SK-N-SH treated with all-trans-retinoic acid at 6 μM for 48 hours (cell line): ENCODE measurements around the gene NBEA.

Experiments
- ATAC-seq: fragments of 200-7000 bp; cut with Tn5 transposase; 3 replicates; pipeline ENCODE4 v1.9.1; 2020; ENCODE audit warnings: mild to moderate bottlenecking, moderate library complexity
- ARNTL ChIP-seq: fragments of 450-650 bp; formaldehyde crosslinking; IDR thresholded peaks from 2 replicates; pipeline ENCODE4 v1.5.0; 2020; ENCODE audit warnings: low read depth, mild to moderate bottlenecking, moderate library complexity, borderline replicate concordance
- BACH2 ChIP-seq: fragments of 250-450 bp; sonication (Bioruptor Pico); IDR thresholded peaks from 2 replicates; pipeline ENCODE4 v1.9.0; 2021; ENCODE audit warnings: mild to moderate bottlenecking, borderline replicate concordance
- CSDC2 ChIP-seq: fragments of 250-450 bp; sonication (Bioruptor Pico); IDR thresholded peaks from 2 replicates; pipeline ENCODE4 v1.5.0; 2020; ENCODE audit warnings: mild to moderate bottlenecking, moderate library complexity
- ESRRG ChIP-seq: fragments of 250-450 bp; sonication (Bioruptor Pico); IDR thresholded peaks from 2 replicates; pipeline ENCODE4 v1.6.1; 2021; ENCODE audit warnings: mild to moderate bottlenecking
- GLIS3 ChIP-seq: fragments of 250-450 bp; sonication (Bioruptor Pico); IDR thresholded peaks from 2 replicates; pipeline ENCODE4 v1.5.0; 2020; ENCODE audit warnings: mild to moderate bottlenecking, moderate library complexity
- ISL1 ChIP-seq: fragments of 250-450 bp; sonication (Bioruptor Pico); IDR thresholded peaks from 2 replicates; pipeline ENCODE4 v2.1.2; 2022; ENCODE audit warnings: mild to moderate bottlenecking, moderate library complexity
- OSR1 ChIP-seq: fragments of 250-450 bp; sonication (Bioruptor Pico); IDR thresholded peaks from 2 replicates; pipeline ENCODE4 v1.8.0; 2022; ENCODE audit warnings: moderate library complexity, mild to moderate bottlenecking, inconsistent platforms
- PPARA ChIP-seq: fragments of 250-450 bp; sonication (Bioruptor Pico); IDR thresholded peaks from 2 replicates; pipeline ENCODE4 v1.5.0; 2020; ENCODE audit warnings: mild to moderate bottlenecking, borderline replicate concordance
- RARB ChIP-seq: fragments of 250-450 bp; sonication (Bioruptor Pico); IDR thresholded peaks from 2 replicates; pipeline ENCODE4 v1.8.0; 2021; ENCODE audit warnings: mild to moderate bottlenecking, moderate library complexity
- SNAI2 ChIP-seq: fragments of 250-450 bp; sonication (Bioruptor Pico); IDR thresholded peaks from 2 replicates; pipeline ENCODE4 v1.5.0; 2020; ENCODE audit warnings: mild to moderate bottlenecking, moderate library complexity
- TCF4 ChIP-seq: fragments of 250-450 bp; sonication (Bioruptor Pico); IDR thresholded peaks from 2 replicates; pipeline ENCODE4 v1.8.0; 2021; ENCODE audit warnings: mild to moderate bottlenecking, moderate library complexity, borderline replicate concordance
- TOX ChIP-seq: fragments of 250-450 bp; sonication (Bioruptor Pico); IDR thresholded peaks from 2 replicates; pipeline ENCODE4 v1.8.0; 2021; ENCODE audit warnings: mild to moderate bottlenecking, moderate library complexity, borderline replicate concordance
- ZC3H10 ChIP-seq: fragments of 250-450 bp; sonication (Bioruptor Pico); IDR thresholded peaks from 2 replicates; pipeline ENCODE4 v1.5.1; 2021; ENCODE audit warnings: mild to moderate bottlenecking, moderate library complexity
- ZFP3 ChIP-seq: fragments of 250-450 bp; sonication (Bioruptor Pico); IDR thresholded peaks from 2 replicates; pipeline ENCODE4 v1.5.0; 2020; ENCODE audit warnings: mild to moderate bottlenecking, moderate library complexity
- ZFP30 ChIP-seq: fragments of 450-650 bp; formaldehyde crosslinking; IDR thresholded peaks from 2 replicates; pipeline ENCODE4 v1.5.0; 2022; ENCODE audit warnings: mild to moderate bottlenecking, moderate library complexity
- ZNF565 ChIP-seq: fragments of 450-650 bp; formaldehyde crosslinking; conservative IDR thresholded peaks from 2 replicates; pipeline ENCODE4 v1.5.0; 2020; ENCODE audit warnings: low read depth, mild to moderate bottlenecking, moderate library complexity
- ZNF8 ChIP-seq: fragments of 450-650 bp; formaldehyde crosslinking; IDR thresholded peaks from 2 replicates; pipeline ENCODE4 v1.5.0; 2020; ENCODE audit warnings: mild to moderate bottlenecking, moderate library complexity
- TF ChIP-seq, protein P1 (sequence below): fragments of 250-450 bp; sonication (Bioruptor Pico); IDR thresholded peaks from 2 replicates; pipeline ENCODE4 v1.8.0; 2020; ENCODE audit warnings: mild to moderate bottlenecking, moderate library complexity, borderline replicate concordance
- TF ChIP-seq, protein P2 (sequence below): fragments of 250-450 bp; sonication (Bioruptor Pico); IDR thresholded peaks from 2 replicates; pipeline ENCODE4 v1.5.1; 2021; ENCODE audit warnings: mild to moderate bottlenecking, moderate library complexity
- TF ChIP-seq, protein P3 (sequence below): fragments of 250-450 bp; sonication (Bioruptor Pico); IDR thresholded peaks from 2 replicates; pipeline ENCODE4 v1.8.0; 2021; ENCODE audit warnings: low read depth, mild to moderate bottlenecking, moderate library complexity, borderline replicate concordance
- TF ChIP-seq, protein P4 (sequence below): fragments of 250-450 bp; sonication (Bioruptor Pico); IDR thresholded peaks from 2 replicates; pipeline ENCODE4 v1.5.0; 2020; ENCODE audit warnings: mild to moderate bottlenecking, moderate library complexity

The NBEA gene

DNA sequence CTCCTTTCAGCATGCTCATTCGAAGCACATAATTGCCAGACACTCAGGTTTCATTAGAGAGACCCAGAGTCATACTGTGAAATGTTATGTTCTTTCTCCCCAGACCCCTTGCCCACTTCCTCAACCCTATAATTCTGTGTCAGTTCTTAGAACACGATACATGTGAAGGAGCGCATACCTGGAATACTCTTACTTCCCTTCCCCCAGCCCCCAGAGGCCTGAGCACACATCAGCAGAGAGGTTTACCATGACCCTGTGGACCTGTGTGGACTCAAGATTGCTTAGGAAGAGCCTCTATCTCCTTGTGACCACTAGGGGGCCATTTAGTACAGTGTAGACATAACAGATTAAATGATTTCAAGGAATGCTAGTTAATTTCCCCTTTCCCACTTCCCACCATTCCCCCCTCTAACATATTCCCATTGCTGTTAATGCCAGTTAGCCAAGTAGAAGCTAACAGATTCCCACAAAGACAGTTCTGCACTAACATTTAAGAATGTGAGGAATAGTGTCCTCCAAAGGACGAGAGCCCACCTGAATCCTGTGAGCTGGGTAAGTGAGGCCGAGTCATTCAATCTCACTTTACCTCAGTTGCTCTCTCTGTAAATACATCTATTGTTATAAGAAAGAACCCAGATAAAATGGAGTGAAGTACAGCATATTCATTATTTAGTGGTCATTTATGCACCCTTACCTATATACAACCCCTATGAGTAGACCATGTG is 688.6 kb downstream of the NBEA start (continued):
- TF ChIP-seq, protein P1, sequence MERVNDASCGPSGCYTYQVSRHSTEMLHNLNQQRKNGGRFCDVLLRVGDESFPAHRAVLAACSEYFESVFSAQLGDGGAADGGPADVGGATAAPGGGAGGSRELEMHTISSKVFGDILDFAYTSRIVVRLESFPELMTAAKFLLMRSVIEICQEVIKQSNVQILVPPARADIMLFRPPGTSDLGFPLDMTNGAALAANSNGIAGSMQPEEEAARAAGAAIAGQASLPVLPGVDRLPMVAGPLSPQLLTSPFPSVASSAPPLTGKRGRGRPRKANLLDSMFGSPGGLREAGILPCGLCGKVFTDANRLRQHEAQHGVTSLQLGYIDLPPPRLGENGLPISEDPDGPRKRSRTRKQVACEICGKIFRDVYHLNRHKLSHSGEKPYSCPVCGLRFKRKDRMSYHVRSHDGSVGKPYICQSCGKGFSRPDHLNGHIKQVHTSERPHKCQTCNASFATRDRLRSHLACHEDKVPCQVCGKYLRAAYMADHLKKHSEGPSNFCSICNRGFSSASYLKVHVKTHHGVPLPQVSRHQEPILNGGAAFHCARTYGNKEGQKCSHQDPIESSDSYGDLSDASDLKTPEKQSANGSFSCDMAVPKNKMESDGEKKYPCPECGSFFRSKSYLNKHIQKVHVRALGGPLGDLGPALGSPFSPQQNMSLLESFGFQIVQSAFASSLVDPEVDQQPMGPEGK (CRISPR knock-in tag) = no peak
- no peak for TF ChIP-seq TCF4 (CRISPR knock-in tag)

DNA sequence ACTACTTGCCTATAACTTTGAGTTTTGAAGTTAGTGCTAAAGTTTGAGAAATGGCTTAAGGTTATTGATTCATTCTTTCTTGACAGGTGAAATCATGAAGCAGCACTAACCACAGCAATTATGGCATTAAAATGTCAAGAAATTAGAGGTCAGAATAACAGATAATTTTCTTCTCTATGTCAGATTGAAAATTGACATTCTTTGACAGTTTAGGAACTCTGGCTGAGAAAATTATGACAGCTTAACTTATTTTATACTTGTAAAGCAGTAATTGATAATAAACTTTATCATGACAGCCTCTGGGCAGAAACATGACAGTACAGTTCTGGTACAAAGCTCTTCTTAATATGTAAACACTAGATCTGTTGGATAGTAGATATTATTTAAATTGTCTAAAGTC is 689.6 kb downstream of the NBEA start:
- no peak for ATAC-seq
- TF ChIP-seq, protein P2, sequence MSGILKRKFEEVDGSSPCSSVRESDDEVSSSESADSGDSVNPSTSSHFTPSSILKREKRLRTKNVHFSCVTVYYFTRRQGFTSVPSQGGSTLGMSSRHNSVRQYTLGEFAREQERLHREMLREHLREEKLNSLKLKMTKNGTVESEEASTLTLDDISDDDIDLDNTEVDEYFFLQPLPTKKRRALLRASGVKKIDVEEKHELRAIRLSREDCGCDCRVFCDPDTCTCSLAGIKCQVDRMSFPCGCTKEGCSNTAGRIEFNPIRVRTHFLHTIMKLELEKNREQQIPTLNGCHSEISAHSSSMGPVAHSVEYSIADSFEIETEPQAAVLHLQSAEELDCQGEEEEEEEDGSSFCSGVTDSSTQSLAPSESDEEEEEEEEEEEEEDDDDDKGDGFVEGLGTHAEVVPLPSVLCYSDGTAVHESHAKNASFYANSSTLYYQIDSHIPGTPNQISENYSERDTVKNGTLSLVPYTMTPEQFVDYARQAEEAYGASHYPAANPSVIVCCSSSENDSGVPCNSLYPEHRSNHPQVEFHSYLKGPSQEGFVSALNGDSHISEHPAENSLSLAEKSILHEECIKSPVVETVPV (CRISPR knock-in tag) = no peak
- TF ChIP-seq BACH2 (CRISPR knock-in tag) (no peak), ARNTL (no peak), ZFP3 (CRISPR knock-in tag) (no peak), RARB (CRISPR knock-in tag) (no peak), GLIS3 (CRISPR knock-in tag) (no peak), OSR1 (no peak), TOX (CRISPR knock-in tag) (no peak), SNAI2 (no peak), ZNF565 (CRISPR knock-in tag) (no peak), PPARA (CRISPR knock-in tag) (no peak), TCF4 (CRISPR knock-in tag) (no peak), ISL1 (no peak), ZC3H10 (CRISPR knock-in tag) (no peak), ESRRG (CRISPR knock-in tag) (no peak), ZFP30 (no peak), ZNF8 (CRISPR knock-in tag) (no peak)
- TF ChIP-seq, protein P3, sequence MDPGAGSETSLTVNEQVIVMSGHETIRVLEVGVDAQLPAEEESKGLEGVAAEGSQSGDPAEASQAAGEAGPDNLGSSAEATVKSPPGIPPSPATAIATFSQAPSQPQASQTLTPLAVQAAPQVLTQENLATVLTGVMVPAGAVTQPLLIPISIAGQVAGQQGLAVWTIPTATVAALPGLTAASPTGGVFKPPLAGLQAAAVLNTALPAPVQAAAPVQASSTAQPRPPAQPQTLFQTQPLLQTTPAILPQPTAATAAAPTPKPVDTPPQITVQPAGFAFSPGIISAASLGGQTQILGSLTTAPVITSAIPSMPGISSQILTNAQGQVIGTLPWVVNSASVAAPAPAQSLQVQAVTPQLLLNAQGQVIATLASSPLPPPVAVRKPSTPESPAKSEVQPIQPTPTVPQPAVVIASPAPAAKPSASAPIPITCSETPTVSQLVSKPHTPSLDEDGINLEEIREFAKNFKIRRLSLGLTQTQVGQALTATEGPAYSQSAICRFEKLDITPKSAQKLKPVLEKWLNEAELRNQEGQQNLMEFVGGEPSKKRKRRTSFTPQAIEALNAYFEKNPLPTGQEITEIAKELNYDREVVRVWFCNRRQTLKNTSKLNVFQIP (CRISPR knock-in tag) = no peak
- TF ChIP-seq, protein P4, sequence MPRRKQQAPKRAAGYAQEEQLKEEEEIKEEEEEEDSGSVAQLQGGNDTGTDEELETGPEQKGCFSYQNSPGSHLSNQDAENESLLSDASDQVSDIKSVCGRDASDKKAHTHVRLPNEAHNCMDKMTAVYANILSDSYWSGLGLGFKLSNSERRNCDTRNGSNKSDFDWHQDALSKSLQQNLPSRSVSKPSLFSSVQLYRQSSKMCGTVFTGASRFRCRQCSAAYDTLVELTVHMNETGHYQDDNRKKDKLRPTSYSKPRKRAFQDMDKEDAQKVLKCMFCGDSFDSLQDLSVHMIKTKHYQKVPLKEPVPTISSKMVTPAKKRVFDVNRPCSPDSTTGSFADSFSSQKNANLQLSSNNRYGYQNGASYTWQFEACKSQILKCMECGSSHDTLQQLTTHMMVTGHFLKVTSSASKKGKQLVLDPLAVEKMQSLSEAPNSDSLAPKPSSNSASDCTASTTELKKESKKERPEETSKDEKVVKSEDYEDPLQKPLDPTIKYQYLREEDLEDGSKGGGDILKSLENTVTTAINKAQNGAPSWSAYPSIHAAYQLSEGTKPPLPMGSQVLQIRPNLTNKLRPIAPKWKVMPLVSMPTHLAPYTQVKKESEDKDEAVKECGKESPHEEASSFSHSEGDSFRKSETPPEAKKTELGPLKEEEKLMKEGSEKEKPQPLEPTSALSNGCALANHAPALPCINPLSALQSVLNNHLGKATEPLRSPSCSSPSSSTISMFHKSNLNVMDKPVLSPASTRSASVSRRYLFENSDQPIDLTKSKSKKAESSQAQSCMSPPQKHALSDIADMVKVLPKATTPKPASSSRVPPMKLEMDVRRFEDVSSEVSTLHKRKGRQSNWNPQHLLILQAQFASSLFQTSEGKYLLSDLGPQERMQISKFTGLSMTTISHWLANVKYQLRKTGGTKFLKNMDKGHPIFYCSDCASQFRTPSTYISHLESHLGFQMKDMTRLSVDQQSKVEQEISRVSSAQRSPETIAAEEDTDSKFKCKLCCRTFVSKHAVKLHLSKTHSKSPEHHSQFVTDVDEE (CRISPR knock-in tag) = no peak

DNA sequence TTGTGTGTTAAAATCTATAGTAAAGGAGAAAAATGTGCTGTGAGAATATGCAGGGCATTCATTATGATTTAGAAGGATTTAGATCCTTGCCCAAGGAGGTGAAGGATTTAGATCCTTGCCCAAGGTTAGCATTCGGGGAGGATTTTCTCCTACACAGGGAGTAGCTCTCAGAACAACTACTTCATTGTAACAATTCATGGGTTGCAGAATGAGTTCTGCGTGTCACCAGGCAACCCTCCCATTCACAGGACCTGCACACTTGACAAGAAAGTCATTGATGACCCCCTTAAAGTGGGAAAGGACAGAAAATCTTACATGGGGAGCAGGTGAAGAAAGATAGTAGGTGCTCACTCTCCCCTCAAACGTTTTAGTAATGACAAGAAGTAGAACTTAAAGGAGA is 701.6 kb downstream of the NBEA start:
- no peak for ATAC-seq
- TF ChIP-seq BACH2 (CRISPR knock-in tag) = no peak
- TF ChIP-seq, protein P3 (CRISPR knock-in tag) = no peak
- no peak for TF ChIP-seq ZC3H10 (CRISPR knock-in tag)
- no peak for TF ChIP-seq ZFP30
- no peak for TF ChIP-seq ZNF565 (CRISPR knock-in tag)
- TF ChIP-seq OSR1 = no peak
- no peak for TF ChIP-seq SNAI2
- TF ChIP-seq CSDC2 (CRISPR knock-in tag) = no peak
